ENCODE results near the gene RDX.

- TF ChIP-seq EP300 (IDR thresholded peaks at IDR 0.05; ENCODE audit: borderline replicate concordance) = no peak
- no peak for TF ChIP-seq USF1 (IDR thresholded peaks at IDR 0.05)
- TF ChIP-seq EGR1 (IDR thresholded peaks at IDR 0.05) = no peak
- no peak for TF ChIP-seq TEAD4 (IDR thresholded peaks at IDR 0.05)
- no peak for TF ChIP-seq MAX (IDR thresholded peaks at IDR 0.05)
- no peak for TF ChIP-seq TAF1 (IDR thresholded peaks at IDR 0.05; ENCODE audit: low read depth)
- TF ChIP-seq CEBPB (IDR thresholded peaks at IDR 0.05) = no peak
- no peak for TF ChIP-seq YY1 (IDR thresholded peaks at IDR 0.05; ENCODE audit: low read depth)
- TF ChIP-seq NFIC (IDR thresholded peaks at IDR 0.05) = no peak
- TF ChIP-seq RAD21 (IDR thresholded peaks at IDR 0.05; ENCODE audit: low read depth) = no peak
- TF ChIP-seq CREB1 (IDR thresholded peaks at IDR 0.05; ENCODE audit: low read depth) = no peak
- no peak for TF ChIP-seq REST (IDR thresholded peaks at IDR 0.05; ENCODE audit: low read depth)
These were observed 35.0 kb downstream of the RDX start for GRCh38 chr11:110261195-110262071.
